Measurements from ENCODE around the gene GALNT18. TPM values are rescaled to one million over a fixed set of nuclear protein-coding genes. Genes with fewer than 3 reads are reported as not detected.

The GALNT18 gene
- polyA plus RNA-seq, 4 donors = 22.2 to 35.0 (median 29.4) TPM

DNA sequence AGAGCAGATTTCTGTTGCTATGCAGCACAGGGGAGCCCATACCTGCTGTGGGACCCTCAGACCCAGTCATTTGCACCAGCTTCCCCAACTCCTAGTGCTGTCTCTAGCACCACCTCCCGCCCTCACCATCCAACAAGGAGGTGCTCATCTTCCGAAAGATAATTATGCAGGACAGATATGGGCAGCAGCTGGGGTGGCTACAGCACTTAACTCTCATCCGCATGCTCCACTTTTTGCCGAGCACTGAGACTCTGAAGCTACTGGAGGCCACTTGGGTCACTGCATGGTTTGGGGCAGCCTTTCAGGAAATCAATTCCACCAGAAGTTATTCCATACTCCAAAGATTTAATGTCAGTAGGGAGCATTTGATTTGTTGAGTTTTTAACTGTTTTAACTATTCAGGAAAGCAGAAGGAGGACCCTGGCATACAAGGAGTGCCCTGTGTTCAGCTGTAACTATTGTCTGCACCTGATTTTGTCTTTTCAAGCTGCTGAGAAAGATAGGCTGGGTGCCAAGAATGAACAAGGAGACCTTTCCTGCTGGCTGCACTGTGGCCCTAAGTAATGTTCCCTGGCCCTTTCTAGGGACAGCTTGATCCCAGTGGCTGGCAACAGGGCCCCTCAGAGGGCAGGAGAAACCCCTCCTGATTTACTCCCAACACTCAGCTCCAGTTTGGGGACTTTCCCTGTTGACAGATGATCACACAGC, 201.5 kb downstream of the GALNT18 start:
- no peak for DNase-seq (ENCODE audit: low read depth in 4 of 4, low spot score in 2 of 4)

DNA sequence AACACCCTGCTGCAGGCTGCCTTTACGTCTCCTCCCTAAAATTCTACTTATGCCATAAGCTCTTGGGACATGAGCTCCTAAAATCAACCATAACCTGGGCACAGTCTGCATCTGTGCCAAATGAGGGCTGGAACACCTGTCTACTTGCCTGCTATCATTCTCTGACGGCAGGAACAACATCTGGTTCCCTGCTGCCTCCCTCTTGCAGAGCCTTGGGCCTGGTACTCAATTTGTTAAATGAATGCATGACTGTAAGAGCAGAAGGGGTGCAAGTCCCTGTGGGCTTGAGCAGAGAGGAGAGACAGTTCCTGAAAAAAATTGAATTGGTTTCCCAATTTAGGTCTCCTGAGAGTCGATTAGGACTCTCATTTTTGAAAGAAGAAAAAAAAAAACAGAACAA, 202.1 kb downstream of the GALNT18 start:
- no peak for DNase-seq (ENCODE audit: low read depth in 4 of 4, low spot score in 2 of 4)

DNA sequence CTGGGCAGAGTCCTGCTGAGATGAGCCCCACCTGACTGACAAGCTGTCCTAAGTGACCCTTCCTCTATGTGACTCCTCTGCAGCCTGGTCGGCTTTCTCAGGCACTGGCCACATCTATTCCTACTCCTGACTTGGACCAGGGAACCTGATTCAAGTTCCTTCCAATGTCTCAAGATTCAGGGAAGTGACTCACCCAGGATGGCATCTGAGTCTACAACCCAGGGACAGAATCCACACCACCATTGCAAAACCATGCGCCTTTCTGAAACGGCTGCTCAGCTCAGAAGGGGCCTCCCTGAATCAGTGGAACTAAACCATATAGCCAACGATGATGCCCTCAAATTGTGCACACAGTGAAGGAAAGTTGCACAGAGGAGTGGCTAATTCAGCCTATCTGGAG, 204.9 kb downstream of the GALNT18 start:
- no peak for DNase-seq (ENCODE audit: low read depth in 4 of 4, low spot score in 2 of 4)

DNA sequence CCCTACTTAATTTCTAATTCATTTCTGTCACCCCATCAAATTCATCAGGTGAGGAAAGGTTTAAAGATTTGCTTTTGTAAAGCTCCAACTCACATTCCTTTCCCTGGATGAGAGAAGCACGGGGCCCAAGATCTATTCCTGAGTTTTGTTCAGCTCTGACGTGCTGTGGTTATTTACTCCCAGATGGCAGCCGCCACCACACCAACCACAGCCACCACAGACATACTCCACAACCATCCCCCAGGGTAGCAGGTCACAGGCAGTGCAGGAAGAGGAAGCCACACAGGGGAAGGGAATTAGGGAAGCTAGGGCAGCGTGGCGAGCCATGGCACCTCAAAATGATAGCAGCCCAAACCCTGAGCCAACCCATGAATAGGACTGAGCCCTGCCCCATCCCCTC, 205.3 kb downstream of the GALNT18 start:
- no peak for DNase-seq (ENCODE audit: low read depth in 4 of 4, low spot score in 2 of 4)

DNA sequence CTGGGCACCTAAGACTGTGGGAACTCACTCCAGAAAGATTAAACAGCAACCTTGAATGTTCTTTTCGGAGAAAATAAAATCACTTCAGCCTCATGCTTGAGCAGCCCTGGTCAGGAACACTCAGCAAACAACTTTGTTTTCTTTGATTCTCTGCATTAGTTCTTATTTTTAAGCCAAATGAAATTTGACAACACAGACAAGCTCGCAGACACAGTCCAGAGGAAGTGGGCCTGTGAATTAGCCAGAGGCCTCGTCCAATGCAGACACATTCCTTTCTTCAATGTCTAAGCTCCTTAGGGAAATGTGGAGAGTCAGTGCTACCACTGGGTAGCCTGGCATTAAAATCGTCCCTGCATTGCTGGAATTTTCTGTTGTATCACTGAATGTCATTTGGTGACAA, 205.9 kb downstream of the GALNT18 start:
- no peak for DNase-seq (ENCODE audit: low read depth in 4 of 4, low spot score in 2 of 4)

DNA sequence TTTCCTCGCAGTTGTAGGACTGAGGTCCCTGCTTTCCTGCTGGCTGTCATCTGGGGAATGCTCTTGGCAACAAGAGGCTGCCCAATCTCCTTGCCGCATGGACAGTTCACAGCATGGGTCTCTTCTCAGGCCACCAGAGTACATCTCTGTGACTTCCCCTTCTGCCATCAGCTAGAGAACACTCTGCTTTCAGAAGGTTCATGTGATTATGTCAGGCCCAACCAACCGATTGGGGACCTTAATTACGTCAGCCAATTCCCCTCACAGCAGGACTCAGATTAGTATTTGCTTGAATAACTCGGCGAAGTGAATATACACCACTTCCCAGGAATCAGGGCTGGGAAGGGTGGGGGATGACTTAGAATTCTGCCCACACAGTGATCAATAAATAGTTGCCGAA, 206.8 kb downstream of the GALNT18 start:
- DNase-seq (ENCODE audit: low read depth in 4 of 4, low spot score in 2 of 4) = no peak

DNA sequence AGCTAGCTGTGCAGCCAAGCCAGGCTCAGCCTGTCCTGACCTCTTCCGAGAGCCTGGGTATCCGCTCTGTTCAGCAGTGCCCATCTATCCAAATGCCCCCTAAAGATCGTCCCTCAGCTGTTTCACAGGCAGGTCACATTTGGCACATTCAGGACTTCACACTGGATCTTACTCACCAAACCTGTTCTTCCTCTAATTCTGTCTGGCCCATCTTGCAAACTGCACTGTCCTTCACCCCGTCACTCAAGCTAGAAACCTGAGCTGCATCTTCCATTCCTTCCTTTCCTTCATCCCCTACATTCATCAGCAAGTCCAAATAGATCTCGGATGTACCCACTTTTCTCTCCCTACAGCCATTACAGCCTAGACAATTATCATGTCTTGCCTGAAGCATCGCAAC, 208.0 kb downstream of the GALNT18 start:
- no peak for DNase-seq (ENCODE audit: low read depth in 4 of 4, low spot score in 2 of 4)

DNA sequence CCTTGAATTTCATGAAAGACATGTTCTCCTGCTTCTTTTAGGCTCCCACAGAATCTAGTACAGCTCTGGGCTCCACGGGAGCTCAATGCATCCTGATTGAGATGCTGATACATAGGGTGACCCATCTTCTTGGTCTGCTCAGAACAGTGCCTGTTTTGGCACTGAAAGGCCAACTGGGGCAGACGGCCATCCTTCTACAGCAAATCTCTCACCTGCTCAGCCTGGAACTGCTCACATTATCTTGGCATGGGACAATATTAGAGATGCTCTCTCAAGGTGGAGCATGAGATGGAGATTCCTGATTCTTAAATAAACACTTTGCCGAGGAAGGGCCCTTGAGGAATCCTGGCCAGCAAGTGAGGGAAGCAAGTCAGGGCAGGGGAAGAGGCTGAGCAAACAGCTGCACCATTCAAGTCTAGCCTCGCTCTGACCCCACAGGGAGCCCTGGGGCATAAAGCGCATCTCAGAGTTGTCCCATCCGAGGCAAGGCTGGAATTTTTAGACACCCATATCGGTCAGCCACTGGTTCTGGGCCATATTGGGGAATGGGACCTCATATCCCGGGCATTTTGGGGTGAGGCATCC, 210.3 kb downstream of the GALNT18 start:
- DNase-seq (ENCODE audit: low read depth in 4 of 4, low spot score in 2 of 4) = no peak

DNA sequence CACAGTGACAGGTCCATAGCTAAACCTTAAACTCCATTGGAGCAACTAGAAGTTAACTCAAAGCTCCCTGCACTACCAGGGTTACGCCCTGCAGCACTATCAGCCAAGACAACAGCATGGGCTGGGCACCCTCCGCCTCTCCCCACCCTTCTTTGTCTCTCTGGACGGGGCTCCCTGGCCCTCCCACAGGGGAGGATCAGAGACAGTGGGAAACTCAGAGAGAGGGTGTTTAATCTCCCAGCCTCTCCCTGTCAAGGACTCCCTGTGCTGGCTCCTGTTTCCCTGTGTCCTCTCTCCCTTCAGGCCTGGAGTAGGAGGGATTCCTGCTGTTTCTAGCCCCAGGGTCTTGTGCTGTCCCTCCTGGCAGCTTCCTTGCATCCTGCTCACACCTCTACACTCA, 211.9 kb downstream of the GALNT18 start:
- DNase-seq (ENCODE audit: low read depth in 4 of 4, low spot score in 2 of 4) = no peak

DNA sequence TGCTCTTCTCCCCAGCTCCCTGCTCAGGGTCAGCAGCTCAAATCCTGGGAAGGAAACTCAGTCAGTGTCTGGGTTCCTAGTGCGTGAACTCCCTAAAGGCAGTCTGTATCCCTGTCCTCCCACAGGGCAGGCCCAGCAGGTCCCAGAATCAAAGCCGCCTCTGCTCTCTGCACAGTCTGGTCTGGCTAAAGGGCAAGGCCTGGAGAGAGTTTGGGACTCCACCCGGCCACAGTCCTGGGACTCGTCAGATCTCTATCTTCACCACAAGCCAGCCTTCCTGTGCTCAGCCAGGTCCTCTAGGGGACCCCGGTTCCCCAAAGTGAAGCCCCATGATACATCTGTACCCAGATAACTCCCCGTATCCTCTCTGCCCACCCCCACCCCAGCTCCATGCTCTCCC, 212.6 kb downstream of the GALNT18 start:
- DNase-seq (ENCODE audit: low read depth in 4 of 4, low spot score in 2 of 4) = no peak

DNA sequence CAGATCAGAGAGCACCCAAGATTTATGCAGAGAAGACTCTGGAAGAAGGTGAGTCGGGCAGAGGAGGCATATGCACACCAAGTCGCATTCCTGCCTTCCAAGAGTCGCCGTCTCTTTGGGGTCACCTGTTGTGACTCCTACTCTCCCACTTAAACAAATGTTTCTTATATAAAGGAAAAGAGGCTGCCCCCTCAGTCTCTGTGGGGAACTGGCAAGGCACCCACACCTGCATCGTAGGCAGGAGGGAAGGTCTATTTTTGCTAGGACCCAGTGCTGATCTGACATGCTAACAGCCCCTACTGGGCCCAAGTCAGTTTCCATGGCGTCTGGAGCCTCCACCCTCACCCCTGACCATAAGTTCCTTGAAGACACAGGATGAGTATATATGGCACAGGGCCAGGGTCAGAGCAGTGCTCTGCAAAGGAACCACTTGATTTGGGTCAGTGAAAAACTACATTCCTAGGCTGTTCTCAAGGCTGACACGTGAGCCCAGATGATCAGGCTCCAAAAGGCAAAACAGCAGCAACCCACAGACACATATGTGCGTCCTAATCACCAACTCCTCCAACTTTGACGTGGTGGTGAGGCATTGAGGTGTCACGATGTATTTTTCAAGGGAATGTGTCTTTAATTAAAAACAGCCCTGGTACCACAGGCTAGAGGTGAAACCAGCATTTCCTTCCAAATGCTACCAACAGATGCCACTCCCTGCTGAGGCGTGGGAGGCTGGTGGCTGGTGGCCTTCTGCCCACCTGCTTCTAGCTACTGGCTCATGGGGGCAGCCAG, 213.2 kb downstream of the GALNT18 start:
- DNase-seq (ENCODE audit: low read depth in 4 of 4, low spot score in 2 of 4) = no peak

DNA sequence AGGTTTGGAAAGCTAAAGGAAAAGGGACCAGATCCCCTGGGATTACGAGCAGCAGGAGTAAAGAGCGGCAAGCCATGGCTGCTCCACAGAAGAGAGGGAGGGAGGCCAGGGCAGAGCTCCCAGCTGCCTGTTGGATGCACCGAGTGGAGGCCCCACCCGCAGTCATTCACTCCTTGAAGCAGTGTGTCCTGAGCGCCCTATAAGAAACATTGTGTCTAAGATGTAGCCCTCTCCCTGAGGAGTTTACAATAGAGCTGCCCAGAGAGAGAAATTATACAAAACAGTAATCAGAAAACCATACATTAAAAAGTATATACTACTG, 214.1 kb downstream of the GALNT18 start:
- no peak for DNase-seq (ENCODE audit: low read depth in 4 of 4, low spot score in 2 of 4)

DNA sequence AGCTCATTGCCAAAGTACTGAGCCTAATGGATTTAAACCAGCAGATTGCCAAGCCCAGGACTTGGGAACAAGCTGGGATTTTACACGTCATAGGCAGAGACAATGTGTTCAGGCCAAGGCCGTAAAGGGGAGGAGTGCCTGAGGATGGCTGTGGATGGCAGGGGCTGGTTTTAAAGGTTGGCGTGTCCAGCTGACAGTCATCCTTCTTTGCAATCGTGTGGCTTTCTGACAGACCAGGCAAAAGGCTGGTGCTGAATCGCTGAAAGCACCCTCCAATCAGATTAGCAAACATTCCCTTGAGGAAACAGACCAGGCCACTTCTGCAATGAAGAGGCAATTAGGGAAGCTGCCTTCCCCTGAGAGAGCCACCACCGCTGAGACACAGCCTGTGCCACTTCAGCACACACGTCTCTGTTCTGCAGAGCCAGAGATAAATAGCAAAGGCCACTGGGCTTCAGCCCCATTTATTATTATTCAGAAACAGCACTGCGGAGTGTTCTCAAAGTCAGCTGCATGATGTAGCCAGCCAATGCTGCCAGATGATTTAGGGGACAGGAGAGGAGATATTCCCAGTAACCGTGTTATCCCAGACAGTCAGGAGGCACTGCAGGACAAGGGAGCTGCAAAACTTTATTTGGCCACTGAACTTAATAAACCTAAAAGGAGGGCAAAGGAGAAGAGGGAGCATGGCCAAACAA, 214.6 kb downstream of the GALNT18 start:
- no peak for DNase-seq (ENCODE audit: low read depth in 4 of 4, low spot score in 2 of 4)

DNA sequence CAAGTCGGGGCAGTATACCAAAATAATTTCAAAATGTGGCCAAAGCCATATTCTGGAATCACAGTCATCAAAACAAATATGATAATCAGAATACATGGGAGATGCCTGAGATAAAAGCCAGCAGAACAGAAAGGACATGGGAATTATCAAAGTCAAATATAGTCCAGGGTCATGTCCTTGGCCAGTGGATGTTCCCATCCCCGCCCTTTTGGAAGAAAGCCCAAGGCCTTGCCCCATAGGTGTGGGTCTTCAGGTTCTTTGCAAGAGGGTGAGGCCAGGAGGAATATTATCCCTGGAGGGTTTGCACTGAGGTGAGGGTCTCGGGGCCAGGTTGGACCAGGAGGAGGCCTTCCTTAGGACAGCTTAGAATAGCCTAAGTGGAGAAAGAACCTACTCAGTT, 215.2 kb downstream of the GALNT18 start:
- no peak for DNase-seq (ENCODE audit: low read depth in 4 of 4, low spot score in 2 of 4)

DNA sequence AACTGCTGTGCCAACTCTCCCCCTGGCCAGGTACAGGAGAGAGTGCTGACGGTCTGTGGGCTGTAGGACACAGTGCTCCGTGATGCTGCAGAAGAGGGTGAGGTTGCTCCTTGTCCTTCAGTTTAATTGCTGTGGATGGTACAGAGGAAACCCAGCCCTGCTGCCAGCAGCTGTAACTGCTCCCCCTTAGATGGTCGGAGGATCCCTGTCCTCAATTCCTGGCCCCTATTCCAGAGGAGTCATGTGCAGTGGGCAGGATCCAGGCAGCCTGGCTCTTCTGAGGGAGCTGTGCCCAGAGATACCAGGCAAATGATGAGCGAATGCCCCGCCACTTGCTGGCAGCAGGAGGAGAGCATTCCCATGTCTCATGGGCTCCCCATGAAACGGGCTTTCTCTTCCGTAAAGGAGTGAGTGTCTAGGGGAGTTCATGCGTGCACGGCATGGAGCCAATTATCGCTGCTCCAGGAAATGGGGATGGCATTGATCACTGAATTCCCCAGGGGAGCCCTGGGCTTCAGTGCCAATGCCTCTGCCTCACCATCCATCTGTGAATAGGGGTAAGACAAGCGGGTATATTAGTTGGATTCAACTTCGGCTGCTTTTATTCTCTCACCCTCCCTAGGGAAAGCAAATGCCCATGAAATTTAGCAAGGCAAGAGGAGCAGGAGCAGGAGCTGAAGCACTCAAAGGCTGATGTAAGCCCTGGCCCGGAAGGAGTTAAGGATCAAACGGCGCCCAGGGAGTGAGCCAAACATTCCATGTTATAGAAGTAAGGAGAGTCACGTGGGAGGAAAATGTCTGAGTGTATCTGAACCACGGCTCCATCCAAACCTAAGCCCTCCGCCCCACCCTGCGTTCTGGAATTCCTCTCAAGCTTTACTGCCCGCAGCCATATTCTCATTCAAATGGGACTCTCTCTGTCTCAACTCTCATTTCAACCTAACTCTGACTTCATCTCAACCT, 217.8 kb downstream of the GALNT18 start:
- no peak for DNase-seq (ENCODE audit: low read depth in 4 of 4, low spot score in 2 of 4)

DNA sequence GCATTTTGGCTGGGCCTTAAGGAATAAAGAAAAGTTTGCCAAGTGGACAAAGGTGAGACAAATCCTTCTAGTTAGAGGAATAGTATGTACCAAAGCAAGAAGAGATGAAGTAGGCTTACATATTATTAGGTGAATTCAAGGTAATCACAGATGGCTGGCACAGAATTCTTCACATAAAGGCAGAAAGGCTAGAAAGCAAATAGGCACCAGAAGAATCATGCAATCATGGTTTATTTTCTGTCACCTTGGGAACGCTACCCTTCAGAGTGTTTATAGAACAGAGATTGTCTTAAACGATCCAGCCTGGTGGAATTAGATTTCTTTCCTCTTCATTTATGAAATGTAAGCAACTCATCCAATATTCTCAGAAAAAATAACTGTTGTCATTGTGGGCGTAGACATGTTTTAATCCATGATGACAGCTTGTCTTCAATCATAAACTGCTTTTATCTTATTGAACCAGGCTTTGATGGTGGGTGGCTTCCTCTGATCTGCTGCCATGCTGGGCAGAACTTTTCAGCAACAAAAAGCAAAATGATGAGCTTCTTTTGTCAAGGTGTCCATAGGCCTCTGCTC, 219.8 kb downstream of the GALNT18 start:
- DNase-seq (ENCODE audit: low read depth in 4 of 4, low spot score in 2 of 4) = no peak

DNA sequence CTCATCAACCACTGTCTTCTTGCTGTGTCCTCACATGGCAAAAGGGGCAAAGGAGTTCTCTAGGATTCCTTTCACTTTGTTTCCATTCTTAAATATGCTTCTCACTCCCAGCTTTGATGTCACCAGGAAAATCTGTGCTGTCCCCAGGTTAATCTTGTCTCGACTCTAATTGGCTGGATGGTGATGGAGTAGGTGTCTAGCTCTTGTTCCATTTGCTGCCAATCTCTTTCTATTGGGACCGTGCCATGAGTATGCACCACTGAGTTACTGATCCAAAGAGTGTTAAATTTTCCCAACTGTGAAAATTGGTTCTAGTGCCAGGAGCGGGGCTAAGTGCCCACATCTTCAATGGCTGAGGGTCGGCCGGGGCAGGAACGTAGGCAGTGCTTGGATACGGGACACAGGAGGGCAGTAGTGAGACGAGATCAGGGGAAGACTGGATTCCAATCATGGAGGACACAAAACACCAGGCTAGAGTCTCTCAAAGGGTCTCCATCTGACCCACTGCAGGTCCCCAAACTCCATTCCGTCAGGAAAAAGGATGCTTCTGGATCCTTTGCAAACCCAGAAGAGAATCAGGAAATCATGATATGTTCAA, 221.1 kb downstream of the GALNT18 start:
- no peak for DNase-seq (ENCODE audit: low read depth in 4 of 4, low spot score in 2 of 4)

DNA sequence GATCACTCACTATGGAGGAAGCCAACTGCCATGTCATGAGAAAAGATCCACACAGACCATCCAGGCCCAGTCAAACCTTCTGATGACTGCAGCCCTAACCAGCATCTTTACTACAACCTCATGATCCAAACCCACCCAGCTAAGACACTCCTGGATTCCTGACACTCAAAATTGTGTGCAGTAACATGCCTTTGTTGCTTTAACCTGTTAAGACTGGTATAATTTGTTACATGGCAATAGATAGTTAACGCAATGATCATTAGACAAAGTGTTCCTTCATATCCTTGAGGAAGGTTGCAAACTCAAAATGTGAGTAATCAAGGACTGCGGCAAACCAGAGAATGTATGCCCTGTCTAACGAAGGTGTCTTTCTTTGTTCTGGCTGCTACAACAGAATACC, 221.7 kb downstream of the GALNT18 start:
- DNase-seq (ENCODE audit: low read depth in 4 of 4, low spot score in 2 of 4) = no peak

DNA sequence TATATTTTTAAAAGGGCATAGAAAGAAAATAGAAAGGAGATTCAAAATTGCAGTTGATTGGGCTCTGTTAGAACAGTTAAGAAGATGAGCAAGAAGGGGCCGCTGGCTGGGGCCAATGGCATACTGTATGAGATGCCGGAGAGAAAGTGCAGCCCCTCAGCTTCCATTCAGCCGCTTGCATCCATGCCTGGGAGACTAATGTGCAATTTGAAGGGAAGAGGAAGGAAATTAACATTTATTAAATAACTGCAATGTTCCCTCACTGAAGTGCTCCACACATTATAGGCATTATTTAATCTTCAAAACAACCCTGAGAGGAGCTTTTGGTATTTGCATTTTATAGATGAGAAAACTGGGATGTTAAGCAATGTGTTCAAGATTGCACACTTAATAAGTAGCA, 224.0 kb downstream of the GALNT18 start:
- DNase-seq (ENCODE audit: low read depth in 4 of 4, low spot score in 2 of 4) = no peak

DNA sequence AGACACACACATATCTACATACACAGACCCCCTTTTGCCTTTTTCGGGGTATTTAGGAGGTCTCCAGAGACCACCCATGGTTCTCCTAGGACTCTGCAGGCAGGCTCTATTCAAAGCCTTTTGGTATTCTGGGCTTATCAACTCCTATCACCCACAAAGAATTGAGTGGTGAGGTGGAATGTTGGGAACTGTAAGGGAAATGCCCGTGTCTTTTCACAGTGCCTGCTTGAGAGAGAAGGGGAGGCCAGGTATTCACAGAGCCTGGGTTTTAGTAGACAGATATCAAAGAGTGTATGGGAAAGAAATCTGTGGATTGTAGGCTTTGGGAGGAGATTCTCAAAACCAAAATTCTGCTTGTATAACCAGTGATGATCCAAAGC, 224.8 kb downstream of the GALNT18 start:
- DNase-seq (ENCODE audit: low read depth in 4 of 4, low spot score in 2 of 4) = no peak

Data from left renal cortex interstitium (tissue), 4 donors.